ENCODE data around the gene RABL6. TPM values are rescaled to one million over a fixed set of nuclear protein-coding genes. Genes with fewer than 3 reads are reported as not detected.

The RABL6 gene
- total and polyA plus RNA-seq, 2 of the 4 experiments (the other 2 are of a cell fraction): 37.1 to 47.5 TPM

- in situ Hi-C loops (cut with MboI; ENCODE audit: low sequenced_read_pairs): no loop called here
- H3K27me3 ChIP-seq (ENCODE audit: control insufficient read depth, insufficient read depth, low read length): no peaks in the 10 kb centered on the region
- H3K9me1 ChIP-seq (ENCODE audit: insufficient read depth, low read length): no peaks in the 10 kb centered on the region
- H2BK5ac ChIP-seq (ENCODE audit: low read depth, low read length, poor library complexity, severe bottlenecking): no peak overlapping the region
- H3K23ac ChIP-seq (ENCODE audit: low read depth, low read length): no peak overlapping the region
- H3K79me1 ChIP-seq (ENCODE audit: low read depth in 1 of 2, low read length in 2 of 2): peaks cover 11 to 20% of the 10 kb centered on the region in 2 experiments
- no peak overlapping the region for H3K56ac ChIP-seq (ENCODE audit: extremely low read depth, insufficient read depth, low read length)
- no TSS peak for BruUV-seq (replicated peaks)
- peaks cover 16% of the 10 kb centered on the region for H4K20me1 ChIP-seq (ENCODE audit: insufficient read depth, low read length)
- no peak for DNase-seq
- POLR2A ChIA-PET (ENCODE audit: unreplicated experiment): interaction anchor here (0.5 kb wide), 1 partner anchor 328 kb away, joined by 5 read pairs; no protein-coding TSS in a partner anchor
- no peak overlapping the region for H4K5ac ChIP-seq (ENCODE audit: low read depth, low read length)
- H2BK15ac ChIP-seq (ENCODE audit: low read depth, low read length): no peak overlapping the region
- peaks cover 29% of the 10 kb centered on the region for H3K36me3 ChIP-seq (ENCODE audit: control insufficient read depth, insufficient read depth, low read length)
- H3K9ac ChIP-seq (ENCODE audit: low read depth, low read length): no peak overlapping the region
- H3K18ac ChIP-seq (ENCODE audit: low read depth, low read length): no peak overlapping the region
- H4K8ac ChIP-seq (ENCODE audit: low read depth in 2 of 2, low read length in 2 of 2): no peak overlapping the region
- H3K4me3 ChIP-seq (ENCODE audit: insufficient read depth, low read depth, low read length): no peak overlapping the region
- H3K4me1 ChIP-seq (ENCODE audit: control insufficient read depth, insufficient read depth, low read length): peaks cover 3% of the 10 kb centered on the region; the same call in 1 of the 2 replicates
- no peak overlapping the region for H2AK9ac ChIP-seq (replicated peaks; ENCODE audit: low read depth, low read length, poor library complexity)
- CTCF ChIA-PET: no interaction called here
- intact Hi-C loops (cut with micrococcal nuclease): no loop called here
- H2AFZ ChIP-seq (replicated peaks; ENCODE audit: low read length, poor library complexity): no peak overlapping the region
- no peak overlapping the region for H2BK20ac ChIP-seq (ENCODE audit: low read depth, low read length)
- no peak overlapping the region for H3K14ac ChIP-seq (replicated peaks; ENCODE audit: low read depth, low read length)
- no peak for ATAC-seq (ENCODE audit: low read depth)
- WGBS, 2 experiments (ENCODE audit: extremely low coverage in 2 of 2, insufficient read length in 1 of 2): 94% methylated on average over 7 of the region's 30 CpGs; no CpG with 5 or more reads in 1 of the 2 experiments
- H3K27ac ChIP-seq (ENCODE audit: insufficient read depth, low read length): no peak overlapping the region
- H3K4me2 ChIP-seq (ENCODE audit: low read depth, low read length): no peak overlapping the region
- dilution Hi-C loops (cut with HindIII; ENCODE audit: low sequenced_read_pairs, unreplicated experiment): no loop called here
- no peak overlapping the region for H3K4ac ChIP-seq (ENCODE audit: low read depth, low read length)
- H2AK5ac ChIP-seq (ENCODE audit: low read depth, low read length): no peak overlapping the region
- no peak overlapping the region for H4K91ac ChIP-seq (ENCODE audit: insufficient read depth, low read depth, low read length)
- H2BK120ac ChIP-seq (ENCODE audit: low read depth, low read length): no peak overlapping the region
- no peaks in the 10 kb centered on the region for H3K9me3 ChIP-seq (ENCODE audit: control insufficient read depth, insufficient read depth, low read length)
- TF ChIP-seq POLR2A (IDR thresholded peaks at IDR 0.05; ENCODE audit: low read depth, low read length): no peak
- no peak for TF ChIP-seq CHD1 (IDR thresholded peaks at IDR 0.05; ENCODE audit: low read depth, low read length)
- TF ChIP-seq CEBPB (IDR thresholded peaks at IDR 0.05; ENCODE audit: low read depth, low read length): no peak
- no peak for TF ChIP-seq RFX5 (IDR thresholded peaks at IDR 0.05; ENCODE audit: low read depth, low read length)
- no peak for TF ChIP-seq RAD21 (IDR thresholded peaks at IDR 0.05; ENCODE audit: low read length)
- no peak for TF ChIP-seq BHLHE40 (IDR thresholded peaks at IDR 0.05; ENCODE audit: low read depth, low read length)
- TF ChIP-seq NFE2L2 (IDR thresholded peaks at IDR 0.05; ENCODE audit: low read depth, low read length): no peak
- TF ChIP-seq, protein P1, sequence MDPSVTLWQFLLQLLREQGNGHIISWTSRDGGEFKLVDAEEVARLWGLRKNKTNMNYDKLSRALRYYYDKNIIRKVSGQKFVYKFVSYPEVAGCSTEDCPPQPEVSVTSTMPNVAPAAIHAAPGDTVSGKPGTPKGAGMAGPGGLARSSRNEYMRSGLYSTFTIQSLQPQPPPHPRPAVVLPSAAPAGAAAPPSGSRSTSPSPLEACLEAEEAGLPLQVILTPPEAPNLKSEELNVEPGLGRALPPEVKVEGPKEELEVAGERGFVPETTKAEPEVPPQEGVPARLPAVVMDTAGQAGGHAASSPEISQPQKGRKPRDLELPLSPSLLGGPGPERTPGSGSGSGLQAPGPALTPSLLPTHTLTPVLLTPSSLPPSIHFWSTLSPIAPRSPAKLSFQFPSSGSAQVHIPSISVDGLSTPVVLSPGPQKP (IDR thresholded peaks at IDR 0.05; ENCODE audit: borderline replicate concordance, low read depth, low read length): no peak
- TF ChIP-seq MAZ (IDR thresholded peaks at IDR 0.05; ENCODE audit: borderline replicate concordance, low read depth, low read length): no peak
- no peak for TF ChIP-seq MXI1 (IDR thresholded peaks at IDR 0.05; ENCODE audit: borderline replicate concordance, low read depth, low read length)
- no peak for TF ChIP-seq SMC3 (IDR thresholded peaks at IDR 0.05; ENCODE audit: low read depth, low read length)
- TF ChIP-seq RCOR1 (IDR thresholded peaks at IDR 0.05; ENCODE audit: insufficient replicate concordance, low read length): no peak
- TF ChIP-seq FOS (IDR thresholded peaks at IDR 0.05; ENCODE audit: low read depth, low read length): no peak
- TF ChIP-seq MAFK (IDR thresholded peaks at IDR 0.05; ENCODE audit: low read depth, low read length): no peak
- no peak for TF ChIP-seq CTCF (conservative IDR thresholded peaks at IDR 0.05; ENCODE audit: low read depth, low read length)
Measured at GRCh38 chr9:136823136-136824046, 15.6 kb downstream of the RABL6 start.

All from IMR-90 (cell line).